ENCODE measurements around the gene MORC2.

Gene MORC2

DNA sequence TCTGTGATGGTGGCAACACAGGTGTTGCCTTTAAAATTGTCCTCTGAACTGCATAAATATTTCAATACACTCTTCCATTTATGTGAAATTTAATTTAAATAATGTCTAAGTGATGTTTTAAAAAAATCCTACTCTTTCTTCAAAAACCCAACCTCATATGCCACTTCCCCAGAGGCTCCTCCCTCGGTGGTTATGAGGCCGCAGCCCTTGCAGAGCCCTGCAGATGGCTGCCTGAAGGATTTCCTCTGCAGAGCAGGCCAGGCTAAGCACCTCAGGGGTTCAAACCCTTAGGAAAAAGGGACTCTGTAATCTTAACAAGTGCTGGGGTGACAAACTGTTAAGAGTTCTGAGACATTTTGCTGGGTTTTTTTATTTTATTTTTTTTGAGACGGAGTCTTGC is 25.2 kb downstream of the MORC2 start:
- Histone ChIP-seq H3K4me1 (ENCODE audit: insufficient read depth, insufficient read length) (peaks cover 10% of the 10 kb centered on the region), H3K4me3 (ENCODE audit: insufficient read length, low read depth) (no peak overlapping the region), H3K27me3 (ENCODE audit: insufficient read depth, insufficient read length) (no peaks in the 10 kb centered on the region), H3K36me3 (ENCODE audit: insufficient read depth, insufficient read length, low read length) (peaks cover 95% of the 10 kb centered on the region), H3K9me3 (ENCODE audit: insufficient read depth, low read length) (no peaks in the 10 kb centered on the region), H3K9ac (ENCODE audit: insufficient read length, low read depth) (no peak overlapping the region)
- TF ChIP-seq SUZ12 (IDR thresholded peaks at IDR 0.05; ENCODE audit: extremely low read depth, insufficient read depth, insufficient read length): no peak
- TF ChIP-seq YY1 (IDR thresholded peaks at IDR 0.05; ENCODE audit: insufficient read depth, insufficient read length): no peak
- DNase-seq (ENCODE audit: low read depth, low spot score): no peak

- H3K27me3 ChIP-seq (ENCODE audit: insufficient read depth, insufficient read length): no peaks in the 10 kb centered on the region
- H3K4me1 ChIP-seq (ENCODE audit: insufficient read depth, insufficient read length): no peaks in the 10 kb centered on the region
- H3K9ac ChIP-seq (ENCODE audit: insufficient read length, low read depth): no peak overlapping the region
- peaks cover 96% of the 10 kb centered on the region for H3K36me3 ChIP-seq (ENCODE audit: insufficient read depth, insufficient read length, low read length)
- H3K4me3 ChIP-seq (ENCODE audit: insufficient read length, low read depth): no peak overlapping the region
- no peaks in the 10 kb centered on the region for H3K9me3 ChIP-seq (ENCODE audit: insufficient read depth, low read length)
- TF ChIP-seq ZNF274 (IDR thresholded peaks at IDR 0.05; ENCODE audit: low read depth, low read length) (no peak), SUZ12 (IDR thresholded peaks at IDR 0.05; ENCODE audit: extremely low read depth, insufficient read depth, insufficient read length) (no peak), YY1 (IDR thresholded peaks at IDR 0.05; ENCODE audit: insufficient read depth, insufficient read length) (no peak)
- no peak for DNase-seq (ENCODE audit: low read depth, low spot score)
Observed at GRCh38 chr22:30941363-30941740, 27.2 kb downstream of the MORC2 start.

DNA sequence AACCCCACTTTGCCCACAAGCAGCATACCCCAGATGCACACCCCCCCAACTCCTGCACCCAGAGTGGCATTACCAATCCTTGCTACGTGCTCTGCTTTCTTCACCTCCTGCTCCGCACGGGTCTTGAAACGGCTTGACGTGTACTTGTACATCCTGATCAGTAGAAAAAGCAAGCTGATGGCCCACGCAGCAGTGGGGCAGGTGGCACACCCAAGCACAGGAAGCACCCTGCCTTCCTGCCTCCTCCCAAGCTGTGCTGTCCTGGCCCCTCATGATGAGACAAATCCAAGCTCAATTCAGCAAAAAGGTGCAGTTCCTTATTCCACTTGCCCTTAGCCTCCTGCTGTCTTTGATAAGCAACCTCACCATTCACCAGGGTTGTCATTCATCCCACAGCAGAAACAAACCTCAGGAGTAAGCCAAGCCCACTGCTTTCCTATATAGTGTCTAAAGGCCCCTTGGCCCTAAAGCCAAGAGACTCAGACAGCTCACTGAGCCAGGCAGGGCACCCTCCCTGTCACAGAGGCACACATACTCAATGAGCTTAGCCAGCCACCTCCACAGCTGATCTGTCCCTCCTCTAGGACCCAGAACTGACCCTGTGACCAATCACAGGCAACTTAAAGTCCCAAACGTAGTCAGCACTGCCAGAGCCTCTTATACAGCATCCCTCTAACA is 27.8 kb downstream of the MORC2 start:
- Histone ChIP-seq H3K9me3 (ENCODE audit: insufficient read depth, low read length) (no peaks in the 10 kb centered on the region), H3K36me3 (ENCODE audit: insufficient read depth, insufficient read length, low read length) (peaks cover 96% of the 10 kb centered on the region), H3K4me3 (ENCODE audit: insufficient read length, low read depth) (no peak overlapping the region), H3K4me1 (ENCODE audit: insufficient read depth, insufficient read length) (no peaks in the 10 kb centered on the region), H3K27me3 (ENCODE audit: insufficient read depth, insufficient read length) (no peaks in the 10 kb centered on the region), H3K9ac (ENCODE audit: insufficient read length, low read depth) (no peak overlapping the region)
- DNase-seq (ENCODE audit: low read depth, low spot score): no peak
- TF ChIP-seq SUZ12 (IDR thresholded peaks at IDR 0.05; ENCODE audit: extremely low read depth, insufficient read depth, insufficient read length): no peak

GRCh38 chr22:30934053-30934452 is 34.5 kb downstream of the MORC2 start:
- H3K4me1 ChIP-seq (ENCODE audit: insufficient read depth, insufficient read length): no peaks in the 10 kb centered on the region
- no peak overlapping the region for H3K4me3 ChIP-seq (ENCODE audit: insufficient read length, low read depth)
- H3K9ac ChIP-seq (ENCODE audit: insufficient read length, low read depth): no peak overlapping the region
- H3K27me3 ChIP-seq (ENCODE audit: insufficient read depth, insufficient read length): no peaks in the 10 kb centered on the region
- DNase-seq (ENCODE audit: low read depth, low spot score): no peak
- peaks cover 90% of the 10 kb centered on the region for H3K36me3 ChIP-seq (ENCODE audit: insufficient read depth, insufficient read length, low read length)
- TF ChIP-seq YY1 (IDR thresholded peaks at IDR 0.05; ENCODE audit: insufficient read depth, insufficient read length): no peak
- no peak for TF ChIP-seq SUZ12 (IDR thresholded peaks at IDR 0.05; ENCODE audit: extremely low read depth, insufficient read depth, insufficient read length)
- TF ChIP-seq ZNF274 (IDR thresholded peaks at IDR 0.05; ENCODE audit: low read depth, low read length): no peak
- no peaks in the 10 kb centered on the region for H3K9me3 ChIP-seq (ENCODE audit: insufficient read depth, low read length)

- peaks cover 92% of the 10 kb centered on the region for H3K36me3 ChIP-seq (ENCODE audit: insufficient read depth, insufficient read length, low read length)
Observed at GRCh38 chr22:30933457-30933856, 35.1 kb downstream of the MORC2 start.

GRCh38 chr22:30932661-30933060 is 35.9 kb downstream of the MORC2 start:
- DNase-seq (ENCODE audit: low read depth, low spot score): no peak
- TF ChIP-seq ZNF274 (IDR thresholded peaks at IDR 0.05; ENCODE audit: low read depth, low read length): no peak
- no peak for TF ChIP-seq SUZ12 (IDR thresholded peaks at IDR 0.05; ENCODE audit: extremely low read depth, insufficient read depth, insufficient read length)
- TF ChIP-seq YY1 (IDR thresholded peaks at IDR 0.05; ENCODE audit: insufficient read depth, insufficient read length): no peak
- Histone ChIP-seq H3K4me1 (ENCODE audit: insufficient read depth, insufficient read length) (no peaks in the 10 kb centered on the region), H3K9me3 (ENCODE audit: insufficient read depth, low read length) (no peaks in the 10 kb centered on the region), H3K27me3 (ENCODE audit: insufficient read depth, insufficient read length) (no peaks in the 10 kb centered on the region), H3K9ac (ENCODE audit: insufficient read length, low read depth) (no peak overlapping the region), H3K36me3 (ENCODE audit: insufficient read depth, insufficient read length, low read length) (peaks cover 93% of the 10 kb centered on the region), H3K4me3 (ENCODE audit: insufficient read length, low read depth) (no peak overlapping the region)

More at GRCh38 chr22:30933457-30933856, 35.1 kb downstream of the MORC2 start:
- no peak overlapping the region for H3K9ac ChIP-seq (ENCODE audit: insufficient read length, low read depth)
- H3K27me3 ChIP-seq (ENCODE audit: insufficient read depth, insufficient read length): no peaks in the 10 kb centered on the region
- no peaks in the 10 kb centered on the region for H3K9me3 ChIP-seq (ENCODE audit: insufficient read depth, low read length)
- TF ChIP-seq ZNF274 (IDR thresholded peaks at IDR 0.05; ENCODE audit: low read depth, low read length) (no peak), SUZ12 (IDR thresholded peaks at IDR 0.05; ENCODE audit: extremely low read depth, insufficient read depth, insufficient read length) (no peak), YY1 (IDR thresholded peaks at IDR 0.05; ENCODE audit: insufficient read depth, insufficient read length) (no peak)
- H3K4me1 ChIP-seq (ENCODE audit: insufficient read depth, insufficient read length): no peaks in the 10 kb centered on the region
- no peak overlapping the region for H3K4me3 ChIP-seq (ENCODE audit: insufficient read length, low read depth)
- DNase-seq (ENCODE audit: low read depth, low spot score): no peak

DNA sequence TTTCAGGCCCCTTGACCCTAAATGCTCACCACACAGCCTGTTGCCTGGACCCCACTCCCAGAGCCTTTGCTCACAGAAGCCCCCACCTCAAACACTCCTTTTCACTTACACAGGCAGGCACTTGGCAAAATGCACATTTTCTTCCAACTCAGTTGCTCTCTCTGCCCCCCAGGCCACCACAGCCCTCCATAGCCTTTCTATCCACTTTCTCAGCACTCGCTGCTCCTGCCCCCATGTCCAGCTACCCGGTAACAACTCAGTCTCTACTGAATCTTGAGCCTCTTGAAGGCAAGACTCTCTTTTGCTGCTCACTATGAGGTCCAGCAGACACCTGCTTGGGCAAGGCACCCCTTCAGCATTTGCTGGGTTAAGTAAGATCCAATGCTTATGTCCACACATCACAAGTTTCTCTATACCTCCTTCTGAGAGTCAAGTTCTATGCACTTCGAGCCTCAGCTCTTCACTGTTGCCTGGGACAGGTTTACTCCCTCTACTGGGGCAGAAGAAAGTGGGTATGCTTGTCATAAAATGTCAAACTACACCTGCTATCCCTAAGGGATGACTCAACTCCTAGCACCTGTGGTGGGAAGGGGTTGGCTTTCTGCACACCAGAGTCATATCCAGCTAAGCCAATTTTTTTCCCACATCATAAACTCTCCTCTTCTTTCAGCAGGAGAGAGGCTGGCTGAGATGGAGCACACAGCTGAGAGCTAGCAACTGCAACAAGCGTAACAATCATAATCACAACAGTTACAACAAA is 36.9 kb downstream of the MORC2 start:
- H3K9ac ChIP-seq (ENCODE audit: insufficient read length, low read depth): no peak overlapping the region
- H3K9me3 ChIP-seq (ENCODE audit: insufficient read depth, low read length): no peaks in the 10 kb centered on the region
- H3K27me3 ChIP-seq (ENCODE audit: insufficient read depth, insufficient read length): no peaks in the 10 kb centered on the region
- H3K4me1 ChIP-seq (ENCODE audit: insufficient read depth, insufficient read length): no peaks in the 10 kb centered on the region
- DNase-seq (ENCODE audit: low read depth, low spot score): no peak
- H3K4me3 ChIP-seq (ENCODE audit: insufficient read length, low read depth): no peak overlapping the region
- TF ChIP-seq YY1 (IDR thresholded peaks at IDR 0.05; ENCODE audit: insufficient read depth, insufficient read length) (no peak), ZNF274 (IDR thresholded peaks at IDR 0.05; ENCODE audit: low read depth, low read length) (no peak), SUZ12 (IDR thresholded peaks at IDR 0.05; ENCODE audit: extremely low read depth, insufficient read depth, insufficient read length) (no peak)
- H3K36me3 ChIP-seq (ENCODE audit: insufficient read depth, insufficient read length, low read length): peaks cover 93% of the 10 kb centered on the region

Measured in NT2/D1 (cell line).